ENCODE results near the gene PRR7. TPM values are rescaled to one million over a fixed set of nuclear protein-coding genes. Genes with fewer than 3 reads are reported as not detected.

The PRR7 gene
- polyA plus RNA-seq, 1 donor = 0.96 TPM

- no peak for DNase-seq
These were observed 9.0 kb upstream of the PRR7 start for GRCh38 chr5:177437623-177438022.

GRCh38 chr5:177438468-177438867, 8.1 kb upstream of the PRR7 start:
- DNase-seq = no peak

DNA sequence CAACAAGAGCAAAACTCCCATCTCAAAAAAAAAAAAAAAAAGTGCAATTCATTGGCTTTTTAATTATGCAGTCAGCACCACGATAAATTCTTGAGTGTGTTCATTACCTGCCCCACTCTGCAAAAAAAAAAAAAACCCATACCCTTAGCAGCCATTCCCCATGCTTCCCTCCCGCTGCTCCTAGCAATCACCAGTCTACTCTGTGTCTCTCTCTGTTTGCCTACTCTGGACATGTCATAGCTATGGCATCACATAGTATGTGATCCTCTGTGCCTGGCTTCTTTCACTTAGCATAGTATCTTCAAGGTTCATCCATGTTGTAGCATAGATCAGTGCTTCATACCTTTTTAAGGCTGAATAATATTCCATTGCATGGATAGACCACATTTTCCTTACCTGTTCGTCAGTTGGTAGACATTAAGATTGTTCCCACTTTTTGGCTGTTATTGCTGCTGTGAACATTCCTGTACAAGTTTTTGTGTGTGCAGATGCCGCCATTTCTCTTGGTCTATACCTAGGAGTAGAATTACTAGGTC, 7.0 kb upstream of the PRR7 start:
- DNase-seq = no peak

GRCh38 chr5:177440211-177440989, 6.2 kb upstream of the PRR7 start:
- DNase-seq = no peak

- DNase-seq = no peak
These were observed 5.4 kb upstream of the PRR7 start for GRCh38 chr5:177440990-177441780.

GRCh38 chr5:177442066-177442826, 4.4 kb upstream of the PRR7 start:
- no peak for DNase-seq

DNA sequence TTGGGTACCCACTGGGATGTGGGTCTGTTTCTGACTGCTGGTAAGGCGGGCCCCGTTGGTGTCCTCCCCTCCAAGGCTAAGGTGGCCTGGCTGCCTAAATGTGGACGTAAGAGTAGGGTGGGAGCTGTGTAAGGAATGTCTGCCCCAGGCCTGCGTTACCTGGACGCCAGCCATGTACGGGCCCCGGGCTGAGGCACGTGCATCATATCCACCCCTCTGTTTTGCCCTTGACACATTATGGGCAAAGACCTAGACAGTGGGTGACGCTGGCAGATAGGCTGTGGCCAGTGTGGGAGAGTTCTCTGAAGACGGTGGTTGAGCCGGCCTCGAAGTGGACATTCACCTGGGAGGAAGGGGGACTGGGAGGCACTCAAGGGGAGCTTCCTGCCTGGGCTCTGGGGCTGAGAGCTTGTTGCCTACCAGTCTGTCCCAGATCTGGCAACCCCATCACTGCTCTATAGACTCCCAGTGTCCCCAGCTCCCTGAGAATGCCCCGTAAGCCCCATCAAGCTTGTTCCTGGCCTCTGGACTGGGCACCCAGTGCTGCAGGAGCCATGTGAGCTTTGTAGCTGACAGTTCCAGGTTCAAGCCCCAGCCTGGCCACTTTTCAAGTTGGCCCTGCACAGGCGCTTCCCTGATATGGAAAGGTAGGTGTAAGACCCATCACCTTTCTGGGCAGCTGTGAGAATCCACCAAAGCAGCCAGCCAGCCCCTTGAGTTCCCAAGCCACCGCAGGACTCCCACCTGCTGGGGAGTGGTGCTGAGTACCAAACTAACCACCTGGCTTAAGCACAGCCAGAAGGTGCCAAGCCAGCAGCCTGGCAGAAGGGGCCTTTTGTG, 3.2 kb upstream of the PRR7 start:
- DNase-seq = no peak

DNA sequence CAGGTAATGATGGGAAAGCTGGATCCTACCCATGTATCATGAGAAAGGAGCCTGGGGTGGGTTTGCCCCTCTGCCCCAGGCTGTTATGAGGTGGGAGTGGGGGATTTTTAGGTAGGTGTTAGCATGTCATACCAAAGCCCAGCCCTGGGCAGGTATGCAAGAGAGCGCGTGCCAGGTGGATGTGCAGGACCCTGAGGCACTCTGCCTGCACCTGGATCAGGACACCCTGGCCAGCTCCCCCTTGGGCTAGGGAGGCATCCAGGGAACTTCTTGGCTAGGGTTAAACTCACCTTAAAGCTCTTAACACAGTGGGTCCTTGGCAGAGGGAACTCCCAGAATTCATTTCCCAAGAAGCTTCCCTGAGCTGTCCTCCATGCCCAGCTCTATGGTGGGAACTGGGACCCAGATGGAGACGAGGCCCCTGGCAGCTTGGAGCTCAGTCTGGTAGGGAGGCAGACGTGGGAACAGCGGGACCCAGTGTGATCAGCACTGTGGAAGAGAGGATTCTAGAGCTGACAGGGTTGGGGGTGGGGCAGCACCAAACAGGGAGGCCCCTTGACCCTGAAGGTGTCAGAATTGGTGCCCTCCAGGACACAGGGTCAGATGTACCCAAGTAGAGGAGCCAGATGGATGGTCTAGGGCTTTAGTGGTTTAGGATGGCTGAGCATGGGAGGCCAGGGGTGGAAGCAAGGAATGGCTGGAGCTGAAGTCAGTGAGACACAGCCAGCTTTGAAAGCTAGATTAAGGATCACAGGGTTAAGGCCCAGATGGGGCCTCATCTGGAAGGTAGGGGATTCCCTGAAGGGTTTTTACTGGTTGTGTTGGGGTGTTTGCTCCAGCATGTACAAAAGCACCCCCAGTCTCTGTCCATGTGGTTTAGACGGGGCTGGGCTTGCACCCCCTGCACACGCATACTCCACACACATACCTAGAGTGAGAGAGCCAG, 2.2 kb upstream of the PRR7 start:
- no peak for DNase-seq

- no peak for DNase-seq
These were observed 1.3 kb upstream of the PRR7 start for GRCh38 chr5:177445052-177445916.

GRCh38 chr5:177445917-177446199, 756 bp upstream of the PRR7 start:
- DNase-seq = no peak

- no peak for DNase-seq
These were observed 524 bp downstream of the PRR7 start for GRCh38 chr5:177447066-177447610.

DNA sequence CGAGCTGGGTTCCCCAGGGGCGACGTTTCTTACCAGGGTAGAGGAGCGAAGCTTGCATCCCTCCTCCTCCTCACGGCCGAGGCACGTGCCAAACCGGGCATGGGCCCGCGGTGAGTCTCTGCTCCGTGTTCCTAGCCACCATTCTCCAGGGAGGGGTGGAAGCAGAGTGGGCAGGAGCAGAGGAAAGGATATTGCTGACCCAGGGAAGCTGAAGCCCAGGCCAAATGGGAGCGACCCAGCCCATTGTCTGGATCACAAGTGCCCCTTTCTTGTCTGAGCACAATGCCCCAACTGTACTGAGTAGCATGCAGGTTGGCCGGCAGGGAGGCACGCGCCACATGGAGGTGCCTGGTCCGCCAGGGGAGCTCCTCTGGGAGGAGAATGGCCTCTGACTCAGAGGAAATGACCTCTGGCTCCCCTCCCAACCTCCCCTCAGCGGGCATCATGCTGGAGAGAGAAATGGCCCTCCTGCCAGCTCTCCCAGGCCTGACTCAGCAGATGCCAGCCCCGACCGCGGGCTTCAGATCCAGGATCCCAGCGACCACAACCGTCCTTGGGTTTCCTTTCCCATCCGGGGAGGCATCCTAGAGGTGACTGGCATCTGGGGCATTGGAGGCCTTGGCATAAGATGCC, 1.1 kb downstream of the PRR7 start:
- no peak for DNase-seq

- no peak for DNase-seq
These were observed 1.8 kb downstream of the PRR7 start for GRCh38 chr5:177448244-177448950.

DNA sequence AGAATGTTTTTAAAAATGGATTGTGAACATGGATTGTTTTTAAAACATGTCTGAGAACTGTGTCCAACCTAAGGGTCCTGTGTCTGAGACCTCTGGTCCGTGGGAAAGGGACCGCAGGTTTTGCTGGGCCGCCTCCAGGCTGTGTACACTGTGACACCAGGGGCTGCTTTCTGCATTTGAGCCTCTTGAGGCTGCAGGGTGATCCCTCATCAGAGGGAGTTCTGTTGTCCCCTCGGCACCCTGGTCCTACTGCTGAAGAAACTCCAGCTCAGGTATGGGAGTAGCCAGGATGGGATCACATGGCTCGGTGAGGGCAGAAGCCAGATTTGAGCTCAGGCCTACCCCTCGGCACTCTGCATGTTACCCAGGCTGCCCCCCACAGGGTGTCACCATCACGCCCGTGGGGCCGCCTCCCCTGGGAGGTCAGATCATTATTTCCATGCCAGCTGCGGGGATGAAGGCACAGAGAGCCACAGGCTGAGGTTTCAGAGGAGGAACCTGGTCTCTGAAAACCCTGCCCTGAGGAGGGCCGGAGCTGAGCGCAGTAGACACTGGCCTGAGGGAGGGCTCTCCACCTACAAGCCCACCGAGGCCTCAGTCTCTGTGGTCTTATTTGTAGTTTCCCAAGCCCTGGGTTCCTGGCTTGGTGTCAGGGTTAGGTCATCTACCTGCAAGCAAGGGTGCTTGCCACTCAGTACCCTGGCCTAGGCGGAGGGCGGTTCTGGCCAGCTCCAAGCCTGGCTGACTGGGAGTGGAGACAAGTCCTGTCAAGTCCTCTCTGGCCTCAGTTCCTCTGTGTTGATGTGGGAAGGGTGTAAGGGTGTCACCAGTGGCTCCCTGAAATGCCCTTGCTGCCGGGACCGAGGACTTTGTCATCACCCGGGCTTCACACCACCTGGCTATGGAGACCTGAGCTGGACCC, 2.8 kb downstream of the PRR7 start:
- DNase-seq = no peak

DNA sequence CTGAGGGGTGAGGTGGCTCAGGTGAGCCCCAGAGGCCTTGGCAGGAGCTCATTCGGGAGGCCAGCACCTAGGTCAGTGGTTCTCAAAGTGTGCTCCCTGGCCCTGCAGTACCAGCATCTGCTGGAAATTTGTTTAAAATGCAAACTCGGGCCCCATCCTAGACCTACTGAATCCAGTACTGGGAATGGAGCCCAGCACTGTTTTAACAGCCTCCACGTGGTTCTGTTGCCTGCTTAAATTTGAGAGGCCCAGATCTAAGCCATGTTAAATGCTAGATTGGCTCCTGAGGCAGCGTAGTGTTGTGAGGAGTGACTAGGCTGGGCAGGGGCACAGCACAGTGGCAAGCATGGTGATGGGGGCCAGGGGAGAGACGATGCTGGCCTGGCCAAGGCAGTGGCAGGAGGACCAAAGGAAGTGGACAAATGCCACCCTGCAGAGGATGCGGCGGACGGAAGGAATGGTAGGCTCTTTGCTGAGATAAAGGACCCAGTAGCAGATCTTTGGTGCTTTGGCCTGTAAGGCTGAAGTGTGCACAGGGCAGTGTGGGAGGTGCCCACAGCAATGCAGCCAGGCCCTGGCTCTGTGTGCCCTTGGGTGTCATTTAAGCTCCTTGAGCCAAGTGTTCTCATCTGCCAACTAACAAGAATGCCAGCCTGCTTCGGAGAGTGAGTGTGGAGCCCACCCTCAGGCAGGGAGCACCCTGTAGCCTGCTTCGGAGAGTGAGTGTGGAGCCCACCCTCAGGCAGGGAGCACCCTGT, 4.2 kb downstream of the PRR7 start:
- no peak for DNase-seq
